Activated CD4-positive, CD25-positive, alpha-beta regulatory T cell treated with anti-CD3 and anti-CD28 coated beads, Interleukin-2, amount 50 U/mL, for 72 hours (primary cell): ENCODE data around the gene TREML4.

Source experiments
- DNase-seq: peaks from one replicate; pipeline ENCODE4 v3.0.0; 2021

The TREML4 gene

DNA sequence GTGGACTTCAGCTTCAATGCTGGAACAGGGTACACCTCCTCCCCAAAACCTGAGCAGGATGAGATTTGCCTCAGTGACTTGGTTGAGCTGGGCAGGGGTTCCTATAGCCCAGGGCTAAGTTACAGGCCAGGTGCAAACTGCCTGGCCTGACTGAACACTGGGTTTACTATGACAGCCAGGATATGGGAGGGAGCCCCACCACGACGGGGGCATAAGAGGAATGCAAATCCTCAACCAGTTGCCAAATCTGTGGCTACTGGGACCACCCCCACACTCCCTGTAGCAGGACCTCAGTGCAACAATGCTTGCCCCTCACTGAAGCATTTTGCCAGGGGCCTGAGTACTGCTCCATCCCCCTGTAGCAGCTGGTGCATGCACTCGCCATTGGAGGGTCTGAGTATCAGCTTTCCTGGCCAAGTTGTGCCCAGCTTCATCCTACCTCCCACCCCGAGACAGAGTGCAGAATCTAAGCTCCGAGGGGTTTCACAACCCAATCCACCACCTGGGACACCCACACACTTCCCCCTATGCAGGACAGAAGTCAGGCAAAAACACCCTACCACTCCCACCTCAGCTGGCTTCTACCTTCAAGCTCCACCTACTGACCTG lies 27.6 kb downstream of the TREML4 start:
- no peak for DNase-seq

GRCh38 chr6:41256383-41256782 lies 28.2 kb downstream of the TREML4 start:
- DNase-seq, result no peak

DNA sequence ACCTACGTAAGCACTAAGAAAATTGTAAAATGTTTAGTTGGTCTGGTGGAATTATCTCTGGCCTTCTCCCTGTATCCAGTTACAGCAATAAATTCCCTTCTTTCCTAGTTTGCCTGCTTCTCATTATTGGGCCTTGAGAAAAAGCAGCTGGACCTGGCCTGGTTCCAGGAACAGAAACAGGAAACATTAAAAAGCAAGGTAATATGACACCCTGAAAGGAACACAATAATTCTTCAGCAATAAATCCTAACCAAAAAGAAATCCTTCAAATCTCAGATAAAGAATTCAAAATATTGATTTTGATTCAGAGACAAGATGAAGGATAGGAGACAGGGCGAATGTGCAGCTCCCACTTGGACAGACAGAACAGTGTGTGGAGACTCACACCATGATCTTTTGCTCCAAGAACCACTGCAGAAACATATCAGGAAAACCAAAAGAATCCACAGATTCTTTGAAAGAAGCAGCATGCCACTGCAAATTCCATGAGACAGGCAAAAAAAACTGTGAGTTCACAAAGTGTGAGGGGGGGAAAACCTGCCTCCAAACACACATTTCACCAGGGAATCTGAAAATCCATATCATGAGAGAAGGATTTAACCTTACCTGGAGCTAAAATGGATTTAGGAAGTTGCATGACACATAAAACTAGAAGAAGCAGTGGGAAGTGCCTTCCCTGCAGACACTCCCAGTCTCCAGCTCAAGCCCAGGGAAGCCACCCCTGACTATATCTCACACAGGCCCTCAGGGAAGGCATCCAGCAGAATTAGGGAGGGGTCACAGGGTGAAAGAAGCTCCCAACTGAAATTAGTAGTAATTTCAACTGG lies 29.4 kb downstream of the TREML4 start:
- DNase-seq, result no peak

GRCh38 chr6:41258196-41258493 lies 30.0 kb downstream of the TREML4 start:
- no peak for DNase-seq

DNA sequence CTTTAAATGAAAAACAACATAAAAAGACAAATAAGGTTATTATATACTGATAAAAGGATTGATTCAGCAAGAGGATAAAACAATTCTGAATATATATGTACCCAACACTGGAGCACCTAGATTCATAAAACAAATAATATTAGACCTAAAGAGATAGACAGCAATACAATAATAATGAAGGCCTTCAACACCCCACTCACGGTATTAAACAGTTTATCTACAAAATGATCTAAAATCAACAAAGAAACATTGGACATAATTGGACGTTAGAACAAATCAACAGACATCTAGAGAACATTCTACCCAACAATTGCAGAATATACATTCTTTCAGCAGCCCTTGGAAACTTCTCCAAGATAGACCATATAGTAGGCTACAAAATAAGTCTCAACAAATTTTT lies 34.3 kb downstream of the TREML4 start:
- DNase-seq, result no peak

- DNase-seq, result no peak
These were observed 35.1 kb downstream of the TREML4 start for GRCh38 chr6:41263267-41263666.

- DNase-seq, result no peak
These were observed 38.4 kb downstream of the TREML4 start for GRCh38 chr6:41266541-41266940.

GRCh38 chr6:41268478-41268877 lies 40.3 kb downstream of the TREML4 start:
- no peak for DNase-seq

- no peak for DNase-seq
These were observed 41.0 kb downstream of the TREML4 start for GRCh38 chr6:41269166-41269565.

DNA sequence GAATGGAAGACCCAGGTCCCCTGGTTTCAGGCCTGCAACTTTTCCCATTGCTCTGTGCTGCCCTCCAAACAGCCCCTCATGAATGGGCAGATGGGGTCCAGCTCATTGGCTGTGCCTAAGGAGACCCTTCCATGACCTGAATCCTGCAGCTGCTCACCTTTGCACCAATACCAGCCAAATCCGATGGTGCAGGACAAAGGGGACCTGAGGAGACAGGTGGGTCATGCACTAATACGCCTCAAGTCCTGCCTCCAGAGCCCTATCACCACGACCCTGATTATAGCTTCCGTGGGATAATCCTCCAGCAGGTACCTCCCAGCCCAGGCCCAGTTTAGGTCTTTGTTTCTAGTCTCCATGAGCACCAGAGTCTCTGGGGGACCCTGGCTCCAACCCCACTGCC lies 41.6 kb downstream of the TREML4 start:
- no peak for DNase-seq

DNA sequence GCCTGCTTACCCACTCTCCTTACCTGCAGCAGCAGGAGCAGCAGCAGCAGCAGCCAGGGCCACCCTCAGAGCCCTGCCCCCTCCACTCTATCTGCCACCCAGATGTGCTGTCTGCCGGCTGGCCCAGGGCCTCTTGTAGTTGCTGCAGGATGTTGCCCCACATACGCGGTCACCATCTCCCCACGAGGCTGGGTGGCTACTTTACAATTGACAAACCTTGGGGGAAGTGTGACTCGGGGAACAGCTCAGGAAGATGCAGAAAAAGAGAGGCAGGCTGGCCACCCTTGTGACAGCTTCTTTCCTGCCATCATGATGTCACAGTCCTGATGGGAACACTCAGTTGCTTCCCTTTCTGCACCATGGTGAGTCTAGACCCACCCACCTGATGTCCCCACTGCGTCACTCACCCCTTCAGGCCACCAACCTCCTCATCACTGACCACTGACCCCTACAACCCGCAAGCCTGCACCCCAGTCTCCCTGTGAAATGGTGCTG lies 43.8 kb downstream of the TREML4 start:
- no peak for DNase-seq

DNA sequence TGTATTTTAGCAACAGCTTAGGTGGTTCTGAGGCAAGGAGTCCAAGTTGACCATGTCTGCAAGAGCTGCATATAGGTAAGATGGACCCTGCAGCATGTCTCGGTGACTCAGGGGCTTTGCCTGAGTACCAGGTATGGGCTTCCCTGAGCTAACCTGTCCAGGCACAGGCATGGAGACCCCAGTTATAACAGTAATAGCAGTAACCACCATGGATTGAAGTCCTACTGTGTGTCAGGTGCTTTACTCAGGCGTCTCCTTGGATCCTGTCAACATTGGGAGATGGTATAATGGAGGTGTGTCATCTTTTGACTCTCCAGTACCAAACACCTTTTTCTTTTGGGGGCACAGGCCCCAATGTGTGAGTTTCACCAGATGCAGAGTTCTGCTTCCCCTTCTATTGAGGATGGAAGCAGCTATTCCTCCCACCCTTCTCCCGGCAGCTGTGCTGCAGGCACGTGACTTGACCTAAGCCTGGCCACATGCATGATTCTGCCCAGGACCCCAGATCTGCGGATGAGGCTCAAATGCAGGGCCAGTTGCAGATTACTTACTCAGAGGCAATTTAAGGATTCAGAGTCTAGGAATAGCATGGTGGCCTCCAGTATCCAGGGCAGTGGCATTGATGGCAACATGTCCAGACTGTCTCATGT lies 44.6 kb downstream of the TREML4 start:
- no peak for DNase-seq

DNA sequence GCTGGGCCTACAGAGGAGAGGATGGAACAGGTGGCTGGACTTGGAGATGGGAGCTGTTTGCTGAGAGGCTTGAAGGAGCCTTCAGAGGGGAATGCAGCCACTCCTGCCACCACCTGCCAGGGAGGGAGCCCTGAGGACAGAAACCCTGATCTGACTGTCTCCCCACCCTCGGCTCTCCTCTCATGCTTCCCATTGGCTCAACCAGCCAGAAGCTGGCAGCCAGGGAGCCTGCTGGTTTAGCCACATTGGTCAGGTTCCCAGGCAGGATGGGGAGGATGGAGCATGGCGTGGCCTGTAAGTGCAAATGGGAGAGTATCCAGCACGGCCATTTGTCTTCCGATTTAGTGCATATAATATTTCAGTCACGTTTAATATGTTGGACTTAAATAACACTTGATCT lies 45.6 kb downstream of the TREML4 start:
- no peak for DNase-seq

DNA sequence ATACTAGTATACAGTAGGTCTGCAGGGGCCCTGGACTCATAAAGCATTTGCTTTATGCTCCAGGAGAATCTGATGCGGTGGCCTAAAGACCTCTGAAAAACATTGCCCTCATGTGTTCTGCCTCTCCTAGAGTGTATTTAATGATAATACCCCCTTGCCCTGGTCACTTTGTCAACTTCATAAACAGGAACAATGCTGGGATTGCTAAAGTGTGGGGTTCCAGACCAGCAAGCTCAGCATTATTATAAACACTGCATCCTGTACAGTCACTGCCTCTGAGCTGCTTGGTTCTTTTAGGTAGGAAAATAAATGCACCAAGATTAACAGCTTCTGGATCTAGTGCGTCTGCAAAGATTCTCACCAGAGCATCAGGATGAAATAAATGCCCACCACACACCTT lies 46.1 kb downstream of the TREML4 start:
- no peak for DNase-seq

DNA sequence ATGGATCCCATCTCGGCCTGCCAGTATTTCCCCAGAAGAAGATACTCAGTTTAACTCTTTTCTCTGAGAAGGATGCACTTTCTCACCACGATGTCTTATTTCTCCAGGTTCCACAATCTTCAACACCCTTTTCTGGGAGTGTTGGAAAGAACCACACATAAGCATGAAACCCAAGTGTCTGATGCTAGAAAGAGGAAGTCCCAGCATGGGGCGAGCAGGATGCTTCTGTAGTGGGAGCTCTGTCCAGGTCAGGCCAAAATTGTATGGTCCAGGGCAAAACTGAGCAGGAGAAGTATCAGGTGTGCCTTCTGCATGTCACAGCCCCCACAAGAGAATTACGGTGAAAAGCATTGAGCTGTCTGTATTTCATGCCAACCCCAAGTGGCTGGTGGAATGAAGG lies 47.3 kb downstream of the TREML4 start:
- no peak for DNase-seq

DNA sequence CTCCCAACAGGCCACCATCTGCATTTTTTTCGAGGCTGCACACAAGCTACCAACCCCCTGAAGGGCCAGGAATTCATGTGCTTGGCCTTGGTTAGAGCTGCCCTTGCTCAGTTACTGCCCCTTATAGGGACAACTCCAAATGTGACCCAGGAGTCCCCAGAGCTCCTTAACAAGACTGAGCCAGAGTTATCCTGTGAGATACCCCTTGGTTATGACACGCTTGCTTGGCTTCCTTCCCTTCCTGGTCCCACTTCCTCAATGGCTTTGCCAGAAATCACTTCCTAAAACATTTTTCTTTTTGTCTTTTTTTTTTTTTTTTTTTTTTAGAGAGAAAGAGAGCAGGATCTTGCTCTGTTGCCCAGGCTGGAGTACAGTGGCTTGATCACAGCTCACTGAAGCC lies 49.5 kb downstream of the TREML4 start:
- no peak for DNase-seq

DNA sequence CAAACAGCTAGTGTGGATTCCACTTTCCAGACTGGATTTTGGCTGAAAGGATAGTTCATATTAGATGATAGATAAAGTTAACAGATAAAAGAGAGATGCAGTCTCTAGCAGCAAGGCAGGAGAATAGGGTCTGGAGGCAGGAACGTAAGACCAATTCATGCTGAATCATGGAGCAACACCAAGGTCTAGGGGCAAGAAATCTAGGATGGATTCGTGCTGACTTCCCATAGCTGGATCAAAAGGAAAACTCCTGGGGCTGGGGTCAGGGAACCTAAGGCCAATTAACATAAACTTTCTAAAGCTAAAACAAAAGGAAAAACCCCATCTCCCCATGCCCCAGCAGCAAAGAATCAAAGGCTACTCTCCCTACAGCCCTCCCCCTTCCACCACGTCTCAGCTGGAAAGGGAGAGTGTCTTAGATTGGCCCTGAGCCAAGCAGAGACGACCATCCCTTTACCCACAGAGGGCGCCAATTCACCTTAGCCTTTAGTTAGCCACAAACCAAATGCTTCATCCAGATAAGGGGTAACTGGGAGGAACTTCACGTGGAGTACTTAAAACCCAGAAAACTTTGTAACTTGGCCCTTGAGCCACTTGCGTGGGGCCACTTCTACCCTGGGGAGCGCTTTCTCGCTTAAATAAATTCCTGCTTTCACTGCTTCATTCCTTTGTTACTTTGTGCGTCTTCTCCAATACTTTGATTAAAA lies 50.7 kb downstream of the TREML4 start:
- peak; percentile 36 for DNase-seq

DNA sequence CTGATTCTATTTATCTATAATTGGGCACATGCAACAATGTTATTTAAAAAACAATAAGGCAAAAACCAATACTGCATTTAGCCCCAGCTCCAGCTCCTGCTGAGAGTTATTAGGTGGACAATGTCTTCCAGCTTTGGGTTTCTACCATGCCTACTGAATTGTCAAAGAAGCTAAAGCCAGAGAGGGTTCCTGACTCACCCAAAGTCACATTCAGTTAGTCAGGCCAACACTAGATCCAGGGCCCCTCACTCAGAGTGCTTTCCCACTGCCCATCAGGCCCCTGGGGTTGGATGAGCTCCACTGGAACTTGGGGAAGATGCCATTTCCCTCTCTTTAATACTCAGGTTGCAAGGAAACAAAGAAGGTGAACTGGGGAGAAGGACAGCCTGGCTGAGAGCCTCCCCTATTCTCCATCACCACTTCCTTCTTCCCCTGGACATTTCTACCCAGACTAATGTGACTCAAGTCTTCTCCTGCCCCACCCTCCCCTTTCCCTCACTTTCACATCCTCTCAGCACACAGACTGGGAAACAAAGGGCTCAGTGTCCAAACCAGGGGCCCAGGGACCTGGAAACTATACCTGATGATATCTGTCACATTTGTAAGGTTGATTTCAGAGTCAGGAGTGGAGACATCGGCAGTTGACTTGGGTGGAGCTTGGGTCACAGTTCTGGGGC lies 52.4 kb downstream of the TREML4 start:
- no peak for DNase-seq

- no peak for DNase-seq
These were observed 55.5 kb downstream of the TREML4 start for GRCh38 chr6:41283600-41283999.

DNA sequence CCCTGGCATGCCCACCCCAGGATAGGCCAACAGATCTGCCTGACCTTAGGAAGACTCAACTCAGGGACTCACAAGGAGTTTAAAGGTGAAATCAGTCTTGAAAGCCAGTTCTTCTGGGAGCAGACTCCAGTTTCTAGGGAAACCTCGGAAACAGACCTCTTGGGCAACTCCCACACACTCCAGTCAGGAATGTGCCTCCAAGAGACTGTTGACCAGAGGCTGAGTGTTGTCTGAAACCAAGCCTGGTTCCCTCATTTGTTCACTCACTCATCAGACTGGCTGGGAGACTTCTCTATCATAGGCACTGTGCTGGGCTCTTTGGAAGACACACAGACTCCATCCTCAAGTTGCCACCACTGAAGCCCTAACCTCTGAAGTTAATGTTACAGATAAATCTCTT lies 56.6 kb downstream of the TREML4 start:
- no peak for DNase-seq

- no peak for DNase-seq
These were observed 58.6 kb downstream of the TREML4 start, which contains the start of gene TREM1 for GRCh38 chr6:41286544-41287346. TREM1 (minus strand) TSS chr6:41286682; CDS start chr6:41286655, 27 bp downstream.
